ENCODE measurements around the gene SLC25A41.
A peak's percentile ranks its signal among the peaks of the same experiment; 100 is the strongest.
"Not testable (repeated sequence)": the region's sequence is repeated elsewhere in the genome, so short reads cannot be mapped to it uniquely, and the experiment has no call there.

Gene SLC25A41

GRCh38 chr19:6412061-6412446 is 21.5 kb downstream of the SLC25A41 start:
- DNase-seq (ENCODE audit: low spot score) = no peak

GRCh38 chr19:6409346-6409745 is 24.2 kb downstream of the SLC25A41 start:
- DNase-seq (ENCODE audit: low spot score) = no peak

GRCh38 chr19:6406401-6406800 is 27.2 kb downstream of the SLC25A41 start:
- DNase-seq (ENCODE audit: low spot score) = no peak

- DNase-seq (ENCODE audit: low spot score) = peak; percentile 57
Measured at GRCh38 chr19:6402837-6403608, 30.5 kb downstream of the SLC25A41 start.

GRCh38 chr19:6402058-6402457 is 31.5 kb downstream of the SLC25A41 start:
- no peak for DNase-seq (ENCODE audit: low spot score)

- not testable (repeated sequence) for DNase-seq (ENCODE audit: low spot score)
Measured at GRCh38 chr19:6400062-6400944, 33.3 kb downstream of the SLC25A41 start.

- no peak for DNase-seq (ENCODE audit: low spot score)
Measured at GRCh38 chr19:6396305-6396704, 37.3 kb downstream of the SLC25A41 start.

- DNase-seq (ENCODE audit: low spot score) = no peak
Measured at GRCh38 chr19:6394831-6395230, 38.7 kb downstream of the SLC25A41 start.

- DNase-seq (ENCODE audit: low spot score) = no peak
Measured at GRCh38 chr19:6393983-6394412, 39.6 kb downstream of the SLC25A41 start.

- peak; percentile 83 for DNase-seq (ENCODE audit: low spot score)
Measured at GRCh38 chr19:6393074-6393982, 40.2 kb downstream of the SLC25A41 start, which contains the start of gene GTF2F1. Gene GTF2F1 (minus strand): TSS chr19:6393164. CDS start chr19:6392995, 169 bp downstream.

- no peak for DNase-seq (ENCODE audit: low spot score)
Measured at GRCh38 chr19:6392221-6393073, 41.1 kb downstream of the SLC25A41 start.

- DNase-seq (ENCODE audit: low spot score) = no peak
Measured at GRCh38 chr19:6387372-6387771, 46.2 kb downstream of the SLC25A41 start.

- DNase-seq (ENCODE audit: low spot score) = no peak
Measured at GRCh38 chr19:6384381-6384780, 49.2 kb downstream of the SLC25A41 start.

GRCh38 chr19:6383188-6383587 is 50.4 kb downstream of the SLC25A41 start:
- no peak for DNase-seq (ENCODE audit: low spot score)

- no peak for DNase-seq (ENCODE audit: low spot score)
Measured at GRCh38 chr19:6381030-6381750, 52.4 kb downstream of the SLC25A41 start.

- DNase-seq (ENCODE audit: low spot score) = no peak
Measured at GRCh38 chr19:6379744-6380143, 53.8 kb downstream of the SLC25A41 start.

GRCh38 chr19:6378486-6378885 is 55.1 kb downstream of the SLC25A41 start:
- no peak for DNase-seq (ENCODE audit: low spot score)

GRCh38 chr19:6378041-6378440 is 55.5 kb downstream of the SLC25A41 start:
- DNase-seq (ENCODE audit: low spot score) = no peak

- DNase-seq (ENCODE audit: low spot score) = no peak
Measured at GRCh38 chr19:6376512-6377190, 56.9 kb downstream of the SLC25A41 start.

Data from SW480 (cell line).